OCI-LY3 (cell line): Measurements from ENCODE around the gene DNAH11.
"Not testable (repeated sequence)": the region's sequence is repeated elsewhere in the genome, so short reads cannot be mapped to it uniquely, and the experiment has no call there.

ENCODE experiments used
- H2AFZ ChIP-seq: fragments of 200-600, 300-600 bp; shearing (Covaris generic); 2 replicates; pipeline ENCODE4 v1.6.0; 2014; ENCODE audit warnings: antibody characterized with exemption, low read depth, low read length
- H3K27ac ChIP-seq: fragments of 200-600, 300-600 bp; sonication (generic); 2 replicates; pipeline ENCODE4 v1.5.1; 2014; ENCODE audit warnings: mild to moderate bottlenecking, low read length, moderate library complexity, mixed read lengths
- H3K27me3 ChIP-seq: fragments of 200-600, 300-600 bp; sonication (generic); 2 replicates; pipeline ENCODE4 v1.6.1; 2014; ENCODE audit warnings: low read depth, low read length, mixed read lengths
- H3K36me3 ChIP-seq: fragments of 200-600, 300-600 bp; sonication (generic); replicated peaks from 2 replicates; pipeline ENCODE3; 2014; ENCODE audit warnings: low read depth, low read length, mixed read lengths
- H3K4me1 ChIP-seq: fragments of 300-600, 200-600 bp; sonication (generic); 2 replicates; pipeline ENCODE4 v1.6.1; 2014; ENCODE audit warnings: low read length, mixed read lengths
- H3K4me2 ChIP-seq: fragments of 200-600, 300-600 bp; sonication (generic); 2 replicates; pipeline ENCODE4 v1.6.1; 2014; ENCODE audit warnings: low read length, mixed read lengths
- H3K4me3 ChIP-seq: fragments of 300-600, 200-600 bp; sonication (generic); 2 replicates; pipeline ENCODE4 v1.5.1; 2014; ENCODE audit warnings: antibody characterized with exemption, mild to moderate bottlenecking, low read length, moderate library complexity
- H3K79me2 ChIP-seq: fragments of 300-600, 200-600 bp; shearing (Covaris generic); 2 replicates; pipeline ENCODE4 v1.6.1; 2014; ENCODE audit warnings: mild to moderate bottlenecking, low read length, mixed read lengths
- H3K9ac ChIP-seq: fragments of 300-600, 200-600 bp; shearing (Covaris generic); 2 replicates; pipeline ENCODE4 v1.6.0; 2014; ENCODE audit warnings: mild to moderate bottlenecking, low read length, moderate library complexity
- H3K9me3 ChIP-seq: fragments of 200-600, 300-600 bp; shearing (Covaris generic); 2 replicates; pipeline ENCODE4 v1.6.1; 2014; ENCODE audit warnings: low read length, mixed read lengths; ENCODE audit not compliant: insufficient read depth
- H4K20me1 ChIP-seq: fragments of 200-600, 300-600 bp; sonication (generic); 2 replicates; pipeline ENCODE4 v1.6.1; 2016; ENCODE audit warnings: low read length, mixed read lengths; ENCODE audit not compliant: insufficient read depth
- EZH2phosphoT487 ChIP-seq: fragments of 200-600 bp; shearing (Covaris generic); IDR thresholded peaks from 2 replicates; pipeline ENCODE4 v1.6.1; 2018; ENCODE audit warnings: antibody characterized with exemption, mixed run types, low read depth
- TF ChIP-seq, protein P1 (sequence below): fragments of 200-600, 300-600 bp; sonication (generic); IDR thresholded peaks from 2 replicates; pipeline ENCODE4 v1.5.1; 2014; ENCODE audit warnings: antibody characterized with exemption, low read length, low read depth

The DNAH11 gene

DNA sequence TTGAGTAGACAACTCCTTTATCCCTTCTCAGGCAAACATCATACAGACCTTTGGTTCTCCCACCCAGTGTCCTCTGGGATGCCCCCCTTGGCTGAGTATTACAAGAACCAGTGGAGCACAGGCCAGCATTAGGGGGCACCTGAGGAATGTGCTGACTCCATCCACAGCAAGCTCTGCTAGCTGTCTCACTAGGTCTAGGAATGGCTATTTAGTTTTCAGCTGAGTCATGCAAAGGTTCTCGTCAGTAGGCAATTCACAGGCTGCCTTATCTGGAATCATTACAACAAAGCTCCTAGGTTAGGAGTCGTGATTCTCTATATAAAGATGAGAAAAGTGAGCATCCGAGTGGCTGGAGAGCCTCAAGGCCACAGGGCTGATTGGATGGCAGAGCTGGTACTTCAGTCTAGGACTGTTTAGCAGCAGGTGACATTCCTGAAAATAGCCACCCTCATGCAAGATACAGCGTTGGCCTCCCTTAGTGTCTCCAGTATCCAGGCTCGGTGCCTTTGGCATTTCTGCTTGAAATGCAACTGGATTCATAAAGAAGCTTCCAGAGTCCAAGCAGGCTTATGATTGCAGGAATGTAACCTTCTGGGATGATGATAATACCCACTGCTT lies 327.1 kb downstream of the DNAH11 start:
- Histone ChIP-seq H3K36me3 (no peaks in the 10 kb centered on the region), H3K4me2 (no peak overlapping the region), H3K9ac (no peak overlapping the region), H2AFZ (no peak overlapping the region), H3K79me2 (no peaks in the 10 kb centered on the region), H3K4me1 (no peaks in the 10 kb centered on the region), H3K9me3 (no peaks in the 10 kb centered on the region), H3K4me3 (no peak overlapping the region), H3K27ac (no peak overlapping the region), H3K27me3 (no peaks in the 10 kb centered on the region), H4K20me1 (no peaks in the 10 kb centered on the region)
- TF ChIP-seq EZH2phosphoT487, result no peak
- TF ChIP-seq, protein P1, sequence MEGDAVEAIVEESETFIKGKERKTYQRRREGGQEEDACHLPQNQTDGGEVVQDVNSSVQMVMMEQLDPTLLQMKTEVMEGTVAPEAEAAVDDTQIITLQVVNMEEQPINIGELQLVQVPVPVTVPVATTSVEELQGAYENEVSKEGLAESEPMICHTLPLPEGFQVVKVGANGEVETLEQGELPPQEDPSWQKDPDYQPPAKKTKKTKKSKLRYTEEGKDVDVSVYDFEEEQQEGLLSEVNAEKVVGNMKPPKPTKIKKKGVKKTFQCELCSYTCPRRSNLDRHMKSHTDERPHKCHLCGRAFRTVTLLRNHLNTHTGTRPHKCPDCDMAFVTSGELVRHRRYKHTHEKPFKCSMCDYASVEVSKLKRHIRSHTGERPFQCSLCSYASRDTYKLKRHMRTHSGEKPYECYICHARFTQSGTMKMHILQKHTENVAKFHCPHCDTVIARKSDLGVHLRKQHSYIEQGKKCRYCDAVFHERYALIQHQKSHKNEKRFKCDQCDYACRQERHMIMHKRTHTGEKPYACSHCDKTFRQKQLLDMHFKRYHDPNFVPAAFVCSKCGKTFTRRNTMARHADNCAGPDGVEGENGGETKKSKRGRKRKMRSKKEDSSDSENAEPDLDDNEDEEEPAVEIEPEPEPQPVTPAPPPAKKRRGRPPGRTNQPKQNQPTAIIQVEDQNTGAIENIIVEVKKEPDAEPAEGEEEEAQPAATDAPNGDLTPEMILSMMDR, result no peak

DNA sequence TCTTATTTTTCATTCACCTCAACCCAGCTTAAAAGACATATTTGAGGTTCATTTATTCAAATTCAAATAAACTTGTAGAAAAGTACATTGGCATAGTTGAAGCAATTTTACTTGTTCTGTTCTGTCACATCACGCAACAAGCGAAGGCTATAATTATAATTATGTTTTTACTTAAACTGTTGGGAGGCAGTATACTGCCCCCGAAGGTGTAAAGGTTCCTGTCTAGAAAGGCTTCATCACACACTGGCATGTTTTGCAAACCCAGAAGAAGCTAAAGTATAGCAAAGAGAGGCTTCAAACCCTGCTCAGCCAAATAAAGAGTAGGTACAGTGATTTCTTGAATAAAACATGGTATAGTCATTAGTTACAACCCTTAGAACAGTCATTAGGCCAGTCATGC lies 340.2 kb downstream of the DNAH11 start:
- Histone ChIP-seq H3K36me3 (no peaks in the 10 kb centered on the region), H3K27ac (no peak overlapping the region), H3K4me3 (no peak overlapping the region), H3K9ac (no peak overlapping the region), H3K4me2 (no peak overlapping the region), H4K20me1 (no peaks in the 10 kb centered on the region), H2AFZ (no peak overlapping the region), H3K4me1 (no peaks in the 10 kb centered on the region), H3K9me3 (no peaks in the 10 kb centered on the region), H3K27me3 (no peaks in the 10 kb centered on the region), H3K79me2 (no peaks in the 10 kb centered on the region)
- TF ChIP-seq, protein P1, result no peak
- no peak for TF ChIP-seq EZH2phosphoT487

DNA sequence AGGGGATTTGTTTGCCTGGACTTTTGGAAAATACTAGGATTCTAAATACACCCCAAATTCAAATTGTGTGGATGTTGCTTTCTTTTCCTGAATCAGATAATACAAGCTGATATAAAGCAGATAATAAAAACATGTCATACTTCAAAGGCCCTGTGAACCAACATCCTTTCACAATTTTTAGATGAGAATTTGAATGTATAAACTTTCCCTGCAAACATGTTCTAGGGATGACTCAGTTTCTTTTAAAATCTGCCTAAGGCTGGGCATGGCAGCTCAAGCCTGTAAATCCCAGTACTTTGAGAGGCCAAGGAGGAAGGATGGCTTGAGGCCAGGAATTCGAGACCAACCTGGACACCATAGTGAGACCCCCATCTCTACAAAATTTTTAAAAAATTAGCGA lies 340.7 kb downstream of the DNAH11 start:
- not testable (repeated sequence) for H3K79me2 ChIP-seq, H3K4me2 ChIP-seq, H3K9me3 ChIP-seq, H3K27me3 ChIP-seq, H3K27ac ChIP-seq, H3K4me3 ChIP-seq, H3K9ac ChIP-seq, H2AFZ ChIP-seq, H3K36me3 ChIP-seq, H4K20me1 ChIP-seq, H3K4me1 ChIP-seq

DNA sequence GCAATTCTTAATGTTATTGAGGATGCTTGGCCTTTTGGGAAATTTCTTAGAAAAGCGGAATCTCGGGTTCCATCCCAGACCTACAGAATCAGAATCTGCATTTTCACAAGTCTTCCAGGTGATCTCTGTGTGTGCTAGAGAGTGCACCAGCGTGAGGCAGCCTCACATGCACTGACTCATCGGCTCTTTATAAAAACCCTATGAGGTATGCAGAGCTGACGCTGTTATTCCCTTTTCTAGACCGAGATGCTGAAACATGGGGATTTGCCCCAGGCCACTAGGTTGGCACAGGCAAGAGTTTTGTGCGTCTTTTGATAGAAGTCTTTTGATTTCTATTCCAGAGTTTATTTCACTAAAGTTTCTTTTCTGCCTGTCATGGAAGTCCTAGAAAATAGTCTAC lies 341.7 kb downstream of the DNAH11 start:
- TF ChIP-seq, protein P1, result no peak
- no peak for TF ChIP-seq EZH2phosphoT487
- H3K9me3 ChIP-seq, result no peaks in the 10 kb centered on the region
- no peaks in the 10 kb centered on the region for H4K20me1 ChIP-seq
- H3K4me1 ChIP-seq, result no peaks in the 10 kb centered on the region
- H3K27ac ChIP-seq, result no peak overlapping the region
- no peaks in the 10 kb centered on the region for H3K27me3 ChIP-seq
- H3K9ac ChIP-seq, result no peak overlapping the region
- no peak overlapping the region for H2AFZ ChIP-seq
- no peaks in the 10 kb centered on the region for H3K36me3 ChIP-seq
- H3K4me2 ChIP-seq, result no peak overlapping the region
- no peaks in the 10 kb centered on the region for H3K79me2 ChIP-seq
- H3K4me3 ChIP-seq, result no peak overlapping the region

DNA sequence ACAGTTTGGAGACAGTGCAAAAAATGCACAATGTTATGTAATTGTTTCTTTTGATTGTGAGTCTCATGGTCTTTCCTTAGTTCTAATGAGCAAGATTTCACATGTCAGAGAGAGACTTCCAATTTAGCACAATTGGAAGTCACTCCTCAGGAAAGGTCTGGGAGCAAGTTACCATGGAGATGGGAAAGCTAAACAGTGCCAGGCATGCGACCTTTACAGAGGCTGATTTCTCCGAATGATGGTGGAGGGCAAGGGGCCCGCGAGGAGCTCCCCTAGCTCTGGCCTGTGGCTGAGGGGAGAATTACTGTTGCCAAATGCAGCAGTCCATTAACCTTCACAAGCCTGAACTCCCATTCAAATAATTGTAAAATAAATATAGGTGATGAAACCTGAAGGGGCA lies 343.6 kb downstream of the DNAH11 start:
- Histone ChIP-seq H2AFZ (no peak overlapping the region), H3K9ac (no peak overlapping the region), H3K79me2 (no peaks in the 10 kb centered on the region), H3K27ac (no peak overlapping the region), H4K20me1 (no peaks in the 10 kb centered on the region), H3K9me3 (no peaks in the 10 kb centered on the region), H3K4me2 (no peak overlapping the region), H3K27me3 (no peaks in the 10 kb centered on the region), H3K4me3 (no peak overlapping the region), H3K4me1 (no peaks in the 10 kb centered on the region), H3K36me3 (peaks cover 5% of the 10 kb centered on the region)
- TF ChIP-seq, protein P1, result no peak
- no peak for TF ChIP-seq EZH2phosphoT487
